HepG2 (cell line): Measurements from ENCODE around the gene PLEKHG2. TPM values are rescaled to one million over a fixed set of nuclear protein-coding genes. Genes with fewer than 3 reads are reported as not detected.
A peak's percentile ranks its signal among the peaks of the same experiment; 100 is the strongest.

Source experiments
- ARNT2 ChIP-seq: sonication (generic); formaldehyde crosslinking; IDR thresholded peaks from 2 replicates; pipeline ENCODE4 v1.8.0; 2022; ENCODE audit warnings: mild to moderate bottlenecking, low read depth, missing genetic modification reagents, moderate library complexity
- BORCS8-MEF2B ChIP-seq: sonication (generic); formaldehyde crosslinking; IDR thresholded peaks from 2 replicates; pipeline ENCODE4 v1.8.0; 2022; ENCODE audit warnings: mild to moderate bottlenecking, missing genetic modification reagents
- CREBL2 ChIP-seq: sonication (generic); formaldehyde crosslinking; IDR thresholded peaks from 2 replicates; pipeline ENCODE4 v1.8.1; 2023; ENCODE audit warnings: missing genetic modification reagents, mild to moderate bottlenecking, borderline replicate concordance
- ELK4 ChIP-seq: sonication (generic); formaldehyde crosslinking; IDR thresholded peaks from 2 replicates; pipeline ENCODE4 v1.9.0; 2021; ENCODE audit warnings: missing genetic modification reagents, borderline replicate concordance
- FOSL2 ChIP-seq: sonication (generic); formaldehyde crosslinking; IDR thresholded peaks from 2 replicates; pipeline ENCODE4 v1.4.0; 2020; ENCODE audit warnings: missing genetic modification reagents
- IRF2 ChIP-seq: IDR thresholded peaks from 2 replicates; pipeline ENCODE4 v1.6.1; 2018; ENCODE audit warnings: missing genetic modification reagents, missing compliant biosample characterization
- JARID2 ChIP-seq: sonication (generic); formaldehyde crosslinking; IDR thresholded peaks from 2 replicates; pipeline ENCODE4 v1.8.1; 2023; ENCODE audit warnings: missing genetic modification reagents, inconsistent platforms; ENCODE audit not compliant: insufficient replicate concordance
- KDM3A ChIP-seq: IDR thresholded peaks from 2 replicates; pipeline ENCODE4 v1.6.1; 2018; ENCODE audit warnings: low read depth, missing compliant biosample characterization
- MXD1 ChIP-seq: sonication (generic); formaldehyde crosslinking; IDR thresholded peaks from 2 replicates; pipeline ENCODE4 v1.4.0; 2020; ENCODE audit warnings: mild to moderate bottlenecking, missing genetic modification reagents
- PATZ1 ChIP-seq: sonication (generic); formaldehyde crosslinking; IDR thresholded peaks from 2 replicates; pipeline ENCODE4 v1.4.0; 2020; ENCODE audit warnings: missing genetic modification reagents
- PHF8 ChIP-seq: sonication (generic); formaldehyde crosslinking; IDR thresholded peaks from 2 replicates; pipeline ENCODE4 v1.5.0; 2020; ENCODE audit warnings: missing genetic modification reagents
- RFX3 ChIP-seq: IDR thresholded peaks from 2 replicates; pipeline ENCODE4 v1.6.1; 2016; ENCODE audit warnings: missing biosample characterization, missing genetic modification reagents
- SUZ12 ChIP-seq: fragments of 150-350 bp; IDR thresholded peaks from 2 replicates; pipeline ENCODE4 v1.6.1; 2014; ENCODE audit warnings: low read depth, low read length
- SYNCRIP ChIP-seq: fragments of 200-400 bp; formaldehyde crosslinking; IDR thresholded peaks from 2 replicates; pipeline ENCODE4 v1.6.1; 2018; ENCODE audit warnings: mild to moderate bottlenecking, low read depth, low read length; ENCODE audit not compliant: insufficient read depth
- TBX2 ChIP-seq: sonication (generic); formaldehyde crosslinking; IDR thresholded peaks from 2 replicates; pipeline ENCODE4 v1.5.0; 2020; ENCODE audit warnings: missing genetic modification reagents, mild to moderate bottlenecking, borderline replicate concordance
- ZNF275 ChIP-seq: sonication (generic); formaldehyde crosslinking; IDR thresholded peaks from 2 replicates; pipeline ENCODE4 v1.8.0; 2022; ENCODE audit warnings: missing genetic modification reagents, mild to moderate bottlenecking, inconsistent platforms, borderline replicate concordance
- ZNF282 ChIP-seq: fragments of 450-650 bp; IDR thresholded peaks from 2 replicates; pipeline ENCODE4 v1.6.1; 2018; ENCODE audit not compliant: partially characterized antibody
- ZNF367 ChIP-seq: sonication (generic); formaldehyde crosslinking; IDR thresholded peaks from 2 replicates; pipeline ENCODE4 v1.4.0; 2020; ENCODE audit warnings: missing genetic modification reagents, borderline replicate concordance
- ZNF484 ChIP-seq: sonication (generic); formaldehyde crosslinking; IDR thresholded peaks from 2 replicates; pipeline ENCODE4 v1.5.1; 2020; ENCODE audit warnings: mild to moderate bottlenecking, low read depth, missing genetic modification reagents, borderline replicate concordance
- ZNF547 ChIP-seq: sonication (generic); formaldehyde crosslinking; IDR thresholded peaks from 2 replicates; pipeline ENCODE4 v1.5.1; 2020; ENCODE audit warnings: mild to moderate bottlenecking, missing genetic modification reagents
- ZNF678 ChIP-seq: sonication (generic); formaldehyde crosslinking; IDR thresholded peaks from 2 replicates; pipeline ENCODE4 v1.4.0; 2020; ENCODE audit warnings: mild to moderate bottlenecking, missing genetic modification reagents
- ZNF703 ChIP-seq: sonication (generic); formaldehyde crosslinking; IDR thresholded peaks from 2 replicates; pipeline ENCODE4 v1.5.1; 2020; ENCODE audit warnings: missing genetic modification reagents, mild to moderate bottlenecking, moderate library complexity, borderline replicate concordance
- ZNF747 ChIP-seq: sonication (generic); formaldehyde crosslinking; IDR thresholded peaks from 2 replicates; pipeline ENCODE4 v1.8.1; 2023; ENCODE audit warnings: missing genetic modification reagents, mild to moderate bottlenecking, borderline replicate concordance
- ZSCAN12 ChIP-seq: sonication (generic); formaldehyde crosslinking; IDR thresholded peaks from 2 replicates; pipeline ENCODE4 v1.9.0; 2021; ENCODE audit warnings: mild to moderate bottlenecking, missing genetic modification reagents
- polyA plus RNA-seq, 8 experiments: library from polyadenylated mRNA; depleted of rRNA in 3 of 8; stranded (reverse) in 7 of 8; unstranded in 1 of 8; fragments of >200 nt; fragmentation: Illumina TruSeq in 4 of 8; extraction: Trizol in 4 of 8; gene quantifications; 2 replicates each; pipeline versions ENCODE4 v1.2.1 to v1.2.3, GENCODE V29; 2011 to 2016; ENCODE audit warnings: low read depth in 4 of 8, missing spikeins in 1 of 8, mixed read lengths in 1 of 8; ENCODE audit not compliant: insufficient read depth in 1 of 8
- total RNA-seq, 5 experiments: library from RNA; depleted of rRNA; stranded (reverse); fragments of >200 nt; fragmentation: Illumina TruSeq; extraction: Trizol; gene quantifications; 2 replicates each; pipeline ENCODE4 v1.2.3, GENCODE V29; 2016; ENCODE audit warnings: low read depth in 1 of 5

PLEKHG2 gene
- total and polyA plus RNA-seq, 2 of the 13 experiments (the other 11 are each of a cell fraction or from before 2014, with no cell fraction given): 3.6 to 6.8 TPM

- peak; percentile 50; the same call in 1 of the 2 replicates for TF ChIP-seq PATZ1 (CRISPR knock-in tag)
- TF ChIP-seq IRF2 (CRISPR knock-in tag): peak; percentile 95
- no peak for TF ChIP-seq ZNF484 (CRISPR knock-in tag)
- no peak for TF ChIP-seq ZNF367
- TF ChIP-seq ELK4 (CRISPR knock-in tag): no peak
- TF ChIP-seq BORCS8-MEF2B (CRISPR knock-in tag): peak; percentile 70
- peak; percentile 76; the same call in 1 of the 2 replicates for TF ChIP-seq KDM3A (CRISPR knock-in tag)
- TF ChIP-seq MXD1 (CRISPR knock-in tag): peak; percentile 88; the same call in 1 of the 2 replicates
- TF ChIP-seq ZNF703 (CRISPR knock-in tag): no peak
- TF ChIP-seq CREBL2 (CRISPR knock-in tag): peak; percentile 96; the same call in 1 of the 2 replicates
- 0 out of 2 replicates have a peak, but pooled peaks have one; percentile 5 for TF ChIP-seq ZNF747 (CRISPR knock-in tag)
- TF ChIP-seq SYNCRIP: no peak
- TF ChIP-seq ZNF275 (CRISPR knock-in tag): peak; percentile 69; the same call in 1 of the 2 replicates
- peak; percentile 85 for TF ChIP-seq PHF8 (CRISPR knock-in tag)
- TF ChIP-seq SUZ12: no peak
- peak; percentile 99 for TF ChIP-seq ARNT2 (CRISPR knock-in tag)
- no peak for TF ChIP-seq JARID2 (CRISPR knock-in tag)
- peak; percentile 82; the same call in 1 of the 2 replicates for TF ChIP-seq ZSCAN12 (CRISPR knock-in tag)
- peak; percentile 46; the same call in 1 of the 2 replicates for TF ChIP-seq FOSL2 (CRISPR knock-in tag)
- TF ChIP-seq ZNF282: no peak
- no peak for TF ChIP-seq RFX3 (CRISPR knock-in tag)
- TF ChIP-seq ZNF547 (CRISPR knock-in tag): peak; percentile 95; the same call in 1 of the 2 replicates
- peak; percentile 77; the same call in 1 of the 2 replicates for TF ChIP-seq TBX2
- no peak for TF ChIP-seq ZNF678
Observed at GRCh38 chr19:39445196-39446111, 33.0 kb downstream of the PLEKHG2 start, which contains the start of gene SUPT5H (continued).
